Trophoblast cell (in vitro differentiated cells and primary cell): ENCODE data around the gene ETV6.
A peak's percentile ranks its signal among the peaks of the same experiment; 100 is the strongest.

Experiments used
- DNase-seq, 2 donors: peaks; one replicate each; pipeline ENCODE4 v3.0.0-alpha.2; 2016
- H2AFZ ChIP-seq: 2 replicates; pipeline ENCODE4 v1.6.1; 2013; ENCODE audit warnings: low read length, moderate library complexity, mild to moderate bottlenecking; ENCODE audit not compliant: insufficient read depth, poor library complexity
- H2AK5ac ChIP-seq: 2 replicates; pipeline ENCODE4 v1.6.1; 2013; ENCODE audit warnings: mild to moderate bottlenecking, low read length
- H2BK120ac ChIP-seq: 2 replicates; pipeline ENCODE4 v1.6.1; 2013; ENCODE audit warnings: low read length, mild to moderate bottlenecking, moderate library complexity; ENCODE audit not compliant: insufficient read depth, poor library complexity
- H2BK12ac ChIP-seq: 2 replicates; pipeline ENCODE4 v1.6.1; 2013; ENCODE audit warnings: mild to moderate bottlenecking, low read length, moderate library complexity
- H2BK5ac ChIP-seq: 2 replicates; pipeline ENCODE4 v1.6.1; 2013; ENCODE audit warnings: low read length, low read depth, moderate library complexity, mild to moderate bottlenecking; ENCODE audit not compliant: poor library complexity
- H3K14ac ChIP-seq: 2 replicates; pipeline ENCODE4 v1.6.1; 2013; ENCODE audit warnings: mild to moderate bottlenecking, low read length
- H3K18ac ChIP-seq: 2 replicates; pipeline ENCODE4 v1.6.1; 2013; ENCODE audit warnings: mild to moderate bottlenecking, low read length
- H3K23ac ChIP-seq: 2 replicates; pipeline ENCODE4 v1.6.1; 2013; ENCODE audit warnings: low read length
- H3K27ac ChIP-seq: 2 replicates; pipeline ENCODE4 v1.5.1; 2013; ENCODE audit warnings: low read depth, mild to moderate bottlenecking, inconsistent platforms, low read length, moderate library complexity
- H3K27me3 ChIP-seq: 2 replicates; pipeline ENCODE4 v1.6.1; 2013; ENCODE audit warnings: inconsistent platforms, mild to moderate bottlenecking, low read length, moderate library complexity; ENCODE audit not compliant: insufficient read depth
- H3K36me3 ChIP-seq, 2 experiments: 1 replicate in 1 of 2; 2 replicates in 1 of 2; pipeline ENCODE4 v1.6.1; 2013; ENCODE audit warnings: low read length in 2 of 2, mild to moderate bottlenecking in 2 of 2, moderate library complexity in 1 of 2; ENCODE audit not compliant: insufficient read depth in 2 of 2, control insufficient read depth in 1 of 2
- H3K4ac ChIP-seq: 2 replicates; pipeline ENCODE4 v1.6.1; 2013; ENCODE audit warnings: low read depth, mild to moderate bottlenecking, low read length, moderate library complexity
- H3K4me1 ChIP-seq, 2 experiments: 1 replicate in 1 of 2; 2 replicates in 1 of 2; pipeline ENCODE4 v1.6.1; 2013; ENCODE audit warnings: low read length in 2 of 2, mild to moderate bottlenecking in 2 of 2, moderate library complexity in 1 of 2; ENCODE audit not compliant: insufficient read depth in 2 of 2, control insufficient read depth in 1 of 2
- H3K4me2 ChIP-seq: 2 replicates; pipeline ENCODE4 v1.6.1; 2013; ENCODE audit warnings: inconsistent platforms, mild to moderate bottlenecking, low read length, moderate library complexity
- H3K4me3 ChIP-seq: 2 replicates; pipeline ENCODE4 v1.5.1; 2013; ENCODE audit warnings: mild to moderate bottlenecking, low read depth, low read length, inconsistent platforms
- H3K79me1 ChIP-seq: one replicate; pipeline ENCODE4 v1.6.1; 2013; ENCODE audit warnings: low read length
- H3K79me2 ChIP-seq: 2 replicates; pipeline ENCODE4 v1.6.1; 2013; ENCODE audit warnings: low read length, mild to moderate bottlenecking; ENCODE audit not compliant: control insufficient read depth, insufficient read depth, poor library complexity
- H3K9ac ChIP-seq: 2 replicates; pipeline ENCODE4 v1.6.1; 2013; ENCODE audit warnings: mild to moderate bottlenecking, low read length
- H3K9me3 ChIP-seq: 2 replicates; pipeline ENCODE4 v1.6.1; 2013; ENCODE audit warnings: low read depth, mild to moderate bottlenecking, control low read depth, inconsistent platforms, low read length; ENCODE audit not compliant: insufficient read depth
- H4K12ac ChIP-seq: 2 replicates; pipeline ENCODE4 v1.6.1; 2013; ENCODE audit warnings: low read depth, mild to moderate bottlenecking, low read length, moderate library complexity
- H4K8ac ChIP-seq: 2 replicates; pipeline ENCODE4 v1.6.1; 2013; ENCODE audit warnings: low read depth, mild to moderate bottlenecking, low read length, moderate library complexity
- H4K91ac ChIP-seq: one replicate; pipeline ENCODE4 v1.6.1; 2013; ENCODE audit warnings: low read depth, mild to moderate bottlenecking, low read length, moderate library complexity
- WGBS: extraction: QIAGEN DNeasy Blood & Tissue Kit; methylation state at CpG from one replicate; pipeline ENCODE4 v1.1.7; 2013; ENCODE audit warnings: missing lambda C conversion rate; ENCODE audit not compliant: insufficient read length, insufficient coverage; ENCODE audit errors: extremely low coverage; 5-methylcytosine and 5-hydroxymethylcytosine counted together

Gene ETV6

DNA sequence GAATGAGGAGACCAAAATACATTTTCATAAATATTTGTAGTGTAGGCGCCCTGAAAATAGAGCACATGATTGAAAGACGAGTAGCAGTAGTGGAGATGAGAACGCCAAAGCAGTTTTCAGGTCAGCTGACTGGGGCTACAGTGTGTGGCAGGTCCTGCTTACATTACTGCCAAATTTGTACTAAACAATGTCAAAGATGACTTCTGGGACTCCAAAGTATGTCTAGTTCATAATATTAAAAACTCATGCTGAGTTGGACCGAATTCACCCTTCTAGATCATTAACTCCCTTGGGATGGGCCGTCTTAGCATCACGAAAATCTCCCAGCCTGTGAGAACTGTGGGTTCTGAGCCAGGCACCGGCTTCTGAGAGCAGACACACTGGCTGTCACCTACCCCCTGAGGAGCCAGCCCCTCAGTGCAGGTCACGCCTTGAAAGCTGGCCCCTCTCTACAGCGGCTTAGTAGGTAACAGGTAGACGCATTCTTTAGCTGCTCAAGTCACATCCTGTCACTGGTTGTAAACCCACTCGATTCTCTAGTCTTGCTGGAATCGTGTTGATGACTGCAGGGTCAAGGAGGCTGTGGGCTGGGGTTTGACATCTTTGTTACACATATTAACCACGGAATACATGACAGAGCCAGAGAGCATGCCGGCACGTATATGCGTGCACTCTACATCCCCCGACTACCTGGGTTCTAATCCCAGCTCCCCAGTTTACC, 210.4 kb downstream of the ETV6 start:
- Histone ChIP-seq H3K23ac (no peak overlapping the region), H2BK12ac (no peak overlapping the region), H3K4me2 (no peak overlapping the region), H3K4me3 (no peak overlapping the region), H3K9ac (no peak overlapping the region), H3K27ac (no peak overlapping the region), H3K36me3 (peaks cover 0 to 2% of the 10 kb centered on the region in 2 experiments), H4K91ac (no peak overlapping the region), H3K18ac (no peak overlapping the region), H3K79me2 (no peaks in the 10 kb centered on the region), H3K79me1 (peaks cover 2% of the 10 kb centered on the region), H3K4me1 (peaks cover 13 to 24% of the 10 kb centered on the region in 2 experiments), H4K8ac (no peak overlapping the region), H4K12ac (no peak overlapping the region), H2BK5ac (no peak overlapping the region), H2AFZ (no peak overlapping the region), H3K9me3 (no peaks in the 10 kb centered on the region), H3K14ac (no peak overlapping the region), H2AK5ac (no peak overlapping the region), H3K4ac (no peak overlapping the region), H2BK120ac (no peak overlapping the region), H3K27me3 (no peaks in the 10 kb centered on the region)
- DNase-seq, result no peak
- WGBS, result no CpG with 5 or more reads among the region's 17 CpGs

DNA sequence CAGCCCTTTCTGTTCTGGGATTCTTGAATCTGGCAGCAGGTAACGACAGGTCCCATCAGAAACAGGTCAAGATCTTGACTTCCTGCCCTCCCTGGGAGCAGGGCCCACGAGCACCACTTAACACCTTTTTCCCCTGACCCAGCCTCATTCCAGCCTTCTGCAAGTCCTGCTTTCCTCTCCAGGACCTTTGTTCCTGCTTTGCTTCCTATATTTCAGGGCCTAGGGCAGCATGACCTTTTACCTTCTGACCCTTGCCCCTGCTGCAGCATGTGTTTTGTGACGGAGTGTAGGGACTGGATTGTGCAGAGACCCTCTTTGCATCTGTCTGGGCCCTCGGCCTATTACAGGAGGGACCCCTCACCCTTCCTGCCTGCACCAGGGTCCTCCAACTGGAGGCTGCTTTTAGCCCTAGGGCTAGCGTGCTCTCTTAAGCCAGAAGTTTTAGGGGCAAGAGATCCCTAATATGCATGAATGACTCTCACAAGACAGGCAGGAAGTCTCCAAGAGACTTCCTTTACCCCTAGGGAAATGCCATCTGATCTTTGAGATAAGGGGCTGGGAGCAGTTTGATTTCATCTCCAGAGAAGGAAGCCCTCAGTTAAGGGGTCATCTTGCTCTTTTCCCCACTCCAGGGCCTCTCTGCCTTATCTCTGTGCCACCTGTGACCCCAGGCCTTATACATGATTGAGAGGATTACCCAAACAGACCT, 211.8 kb downstream of the ETV6 start:
- Histone ChIP-seq H3K36me3 (peaks cover 0 to 2% of the 10 kb centered on the region in 2 experiments), H2AFZ (no peak overlapping the region), H3K4ac (no peak overlapping the region), H3K23ac (no peak overlapping the region), H2AK5ac (no peak overlapping the region), H2BK5ac (no peak overlapping the region), H3K9me3 (no peaks in the 10 kb centered on the region), H2BK120ac (no peak overlapping the region), H3K4me1 (peaks cover 13 to 21% of the 10 kb centered on the region in 2 experiments), H3K79me2 (no peaks in the 10 kb centered on the region), H3K4me3 (no peak overlapping the region), H3K27ac (peak overlapping the region; percentile 5), H4K91ac (no peak overlapping the region), H2BK12ac (no peak overlapping the region), H3K79me1 (peaks cover 2% of the 10 kb centered on the region), H4K12ac (no peak overlapping the region), H3K27me3 (no peaks in the 10 kb centered on the region), H3K9ac (no peak overlapping the region), H3K14ac (no peak overlapping the region), H4K8ac (no peak overlapping the region), H3K4me2 (no peak overlapping the region), H3K18ac (no peak overlapping the region)
- WGBS, result no CpG with 5 or more reads among the region's 5 CpGs
- DNase-seq, result no peak

DNA sequence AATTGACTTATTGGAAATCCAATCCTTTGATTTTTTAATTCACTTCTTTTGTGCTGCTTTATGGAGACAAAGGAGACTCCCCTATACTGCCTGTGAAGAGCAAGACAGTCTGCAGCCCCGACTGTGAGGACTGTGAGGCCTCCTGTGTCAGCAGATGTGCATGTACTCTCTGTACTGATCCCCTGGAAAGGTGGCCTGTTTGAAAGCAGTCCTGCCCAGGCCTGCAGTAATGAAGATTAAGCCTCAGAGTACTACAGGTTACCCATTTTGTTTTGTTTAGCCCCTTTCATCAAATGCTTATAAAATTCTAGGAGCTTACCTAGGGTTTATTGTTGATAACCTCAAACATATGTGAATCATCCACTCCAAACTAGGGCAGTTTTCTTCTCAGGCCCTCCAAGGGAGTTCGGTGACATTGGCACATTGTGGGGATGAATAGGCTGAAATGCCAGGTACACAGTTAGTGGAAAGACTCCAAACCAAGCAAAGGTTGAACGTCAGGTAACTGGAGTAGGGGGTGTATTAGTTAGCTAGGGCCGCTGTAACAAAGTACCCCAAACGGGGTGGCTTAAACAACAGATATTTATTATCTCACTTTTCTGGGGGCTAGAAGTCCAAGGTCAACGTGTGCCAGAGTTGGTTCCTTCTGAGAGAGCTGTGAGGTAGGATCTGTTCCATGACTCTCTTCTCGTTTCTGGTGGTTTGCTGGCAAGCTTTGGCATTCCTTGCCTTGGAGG, 212.6 kb downstream of the ETV6 start:
- no peak overlapping the region for H4K91ac ChIP-seq
- no peak overlapping the region for H2BK120ac ChIP-seq
- no peak overlapping the region for H2AK5ac ChIP-seq
- no peak overlapping the region for H4K8ac ChIP-seq
- H3K23ac ChIP-seq, result no peak overlapping the region
- H3K4me3 ChIP-seq, result no peak overlapping the region
- no peak overlapping the region for H3K9ac ChIP-seq
- no peak overlapping the region for H3K18ac ChIP-seq
- no peak overlapping the region for H3K14ac ChIP-seq
- no peak overlapping the region for H4K12ac ChIP-seq
- no peak overlapping the region for H2BK5ac ChIP-seq
- no peaks in the 10 kb centered on the region for H3K27me3 ChIP-seq
- H2AFZ ChIP-seq, result no peak overlapping the region
- H3K4me1 ChIP-seq, result peaks cover 13 to 21% of the 10 kb centered on the region in 2 experiments
- H3K79me1 ChIP-seq, result peaks cover 2% of the 10 kb centered on the region
- H3K9me3 ChIP-seq, result no peaks in the 10 kb centered on the region
- no peaks in the 10 kb centered on the region for H3K36me3 ChIP-seq
- no peak overlapping the region for H3K27ac ChIP-seq
- no peaks in the 10 kb centered on the region for H3K79me2 ChIP-seq
- no peak overlapping the region for H3K4me2 ChIP-seq
- H2BK12ac ChIP-seq, result no peak overlapping the region
- no CpG with 5 or more reads among the region's 7 CpGs for WGBS
- no peak overlapping the region for H3K4ac ChIP-seq
- DNase-seq, result no peak

DNA sequence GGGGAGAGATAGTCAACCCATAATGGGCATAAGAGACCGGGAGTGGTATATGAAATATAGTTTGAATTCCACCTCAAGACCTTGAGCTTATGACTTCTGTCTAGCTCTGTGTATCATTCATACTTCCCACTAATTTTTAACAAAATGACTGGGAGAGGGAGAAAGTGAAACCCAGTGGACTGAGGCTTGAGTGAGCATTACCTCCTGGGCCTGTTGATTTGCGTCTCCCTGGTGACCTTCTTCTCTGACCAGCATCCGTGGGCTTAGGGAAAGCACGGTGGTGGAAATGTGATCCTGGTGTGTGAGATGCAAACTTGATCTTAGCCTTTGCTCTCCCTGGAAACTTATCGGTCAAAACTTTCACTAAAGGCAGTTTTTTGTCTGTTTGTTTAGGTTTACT, 213.3 kb downstream of the ETV6 start:
- Histone ChIP-seq H4K12ac (no peak overlapping the region), H2AK5ac (no peak overlapping the region), H3K18ac (no peak overlapping the region), H2BK120ac (no peak overlapping the region), H2BK12ac (no peak overlapping the region), H4K91ac (no peak overlapping the region), H3K4me1 (peaks cover 13 to 21% of the 10 kb centered on the region in 2 experiments), H2AFZ (no peak overlapping the region), H3K36me3 (no peaks in the 10 kb centered on the region), H3K4ac (no peak overlapping the region), H3K4me2 (no peak overlapping the region), H3K79me2 (no peaks in the 10 kb centered on the region), H3K9me3 (no peaks in the 10 kb centered on the region), H3K14ac (no peak overlapping the region), H4K8ac (no peak overlapping the region), H2BK5ac (no peak overlapping the region), H3K27me3 (no peaks in the 10 kb centered on the region), H3K23ac (no peak overlapping the region), H3K9ac (no peak overlapping the region), H3K27ac (no peak overlapping the region), H3K4me3 (no peak overlapping the region), H3K79me1 (peaks cover 2% of the 10 kb centered on the region)
- peak in 1 of 2 donors; percentile 39 for DNase-seq
- no CpG with 5 or more reads among the region's 5 CpGs for WGBS
